Heart left ventricle (tissue), 13 donors: ENCODE measurements around the gene SSB.

Experiments used
- CTCF ChIP-seq, 12 donors: fragments of 200-600 bp; sonication (generic) in 4 of 12; IDR thresholded peaks; one replicate each; pipeline versions ENCODE4 v1.5.0 to v1.8.0; 2018 to 2022; ENCODE audit warnings: antibody characterized with exemption in 12 of 12, mild to moderate bottlenecking in 5 of 12
- POLR2A ChIP-seq, 2 donors: fragments of 450-650 bp; IDR thresholded peaks; one replicate each; pipeline ENCODE4 v1.6.1; 2017; ENCODE audit warnings: antibody characterized with exemption in 2 of 2, mild to moderate bottlenecking in 2 of 2, moderate library complexity in 2 of 2
- donor health status: ischemic (EF 13 %, LVEDD 7.1; RV severe dilation, severe dysfunction).
- donor health status: DM: no; HTN: yes; CAD: no.
- donor health status: DM: no; HTN: no; CAD: no.
- donor health status: ischemic (EF 25% LVEDD 6.9; RV normal size, moderate dysfunction).
- donor health status: ischemic (EF 25% LVEDD 5.7; RV mildly dilated, moderate dysfunction).
- donor health status: ischemic (EF 35%, LVEDD 5.7; RV mildly dilated, moderate dysfunction).
- donor health status: nonischemic (EF 11% LVEDD 7.7; RV severe dilation, severe dysfunction).
- donor health status: DM: yes; HTN: yes; CAD: no.
- donor health status: PGD.
- donor health status: ischemic (EF 29% LVEDD 5.4; RV normal size, mild dysfunction).
- donor health status: nonischemic (EF 23%, LVEDD 6.1; RV moderate dilation, normal function).

GRCh38 chr2:169827272-169828140 is 28.8 kb downstream of the SSB start, which contains the start of gene UBR3:
- peak in 1 of 2 donors; percentile 88 for TF ChIP-seq POLR2A (IDR thresholded peaks at IDR 0.05)
- TF ChIP-seq CTCF (IDR thresholded peaks at IDR 0.05): peak in 1 of 12 donors; percentile 8
